ENCODE data around the gene PALB2. TPM values are rescaled to one million over a fixed set of nuclear protein-coding genes. Genes with fewer than 3 reads are reported as not detected.

PALB2 gene
- polyA plus RNA-seq, 2 of the 4 experiments (the other 2 are of a cell fraction): 13.9 to 17.4 TPM

DNA sequence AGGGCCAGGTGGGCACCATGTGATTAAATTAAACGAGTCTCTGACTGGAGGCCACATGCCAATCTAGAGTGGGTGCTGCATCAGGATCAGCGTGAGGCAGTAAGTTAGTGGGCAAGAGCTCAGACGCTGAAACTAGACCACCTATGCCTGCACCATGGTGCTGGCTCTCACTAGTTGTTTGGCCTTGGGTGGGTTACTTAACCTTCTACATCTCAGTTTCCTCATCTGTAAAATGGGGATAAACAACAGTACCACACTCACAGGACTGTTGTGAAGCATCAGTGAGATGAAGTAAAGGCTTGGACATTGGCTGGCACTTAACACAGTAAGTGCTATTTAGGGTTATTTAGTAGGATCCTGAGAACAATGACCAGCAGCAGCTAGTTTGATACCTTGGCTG, 50.9 kb downstream of the PALB2 start:
- H3K9me3 ChIP-seq: no peaks in the 10 kb centered on the region
- no peak for ATAC-seq
- POLR2A ChIA-PET: no interaction called here

DNA sequence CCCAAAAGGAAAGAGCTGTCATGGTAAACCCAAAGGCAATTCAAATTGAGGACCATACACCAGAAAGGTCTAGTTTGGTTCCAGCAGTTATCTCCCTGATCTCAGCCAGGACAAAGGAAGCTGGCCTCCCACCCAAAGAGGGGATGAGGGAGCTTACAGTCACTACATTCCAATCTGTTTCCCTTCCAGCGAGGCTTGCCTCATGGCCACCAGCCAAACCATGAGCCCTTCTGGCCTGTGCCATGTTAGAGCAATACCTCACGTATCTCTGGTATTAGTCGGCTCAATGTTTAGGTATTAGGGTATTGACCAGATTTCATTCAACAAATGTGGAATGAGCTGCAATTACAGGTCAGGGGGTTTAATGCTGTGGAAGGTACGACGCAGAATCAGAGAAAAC, 53.4 kb downstream of the PALB2 start:
- ChIA-PET CTCF (interaction anchor here (0.6 to 0.8 kb wide), 2 partner anchors 9 to 74 kb away, joined by 3 read pairs; no protein-coding TSS in a partner anchor), POLR2A (no interaction called here)
- Histone ChIP-seq H3K27ac (no peak overlapping the region), H3K9me3 (no peaks in the 10 kb centered on the region), H3K4me3 (no peak overlapping the region), H3K4me2 (no peak overlapping the region), H3K4me1 (no peaks in the 10 kb centered on the region)
- WGBS (ENCODE audit: missing lambda C conversion rate): 100% methylated on average over 5 of the region's 5 CpGs
- no peak for TF ChIP-seq BHLHE40 (IDR thresholded peaks at IDR 0.05; ENCODE audit: low read depth, low read length)
- TF ChIP-seq NR3C1 (IDR thresholded peaks at IDR 0.05): no peak
- no peak for TF ChIP-seq REST (IDR thresholded peaks at IDR 0.05)
- no peak for TF ChIP-seq RAD21 (conservative IDR thresholded peaks at IDR 0.05 in 1 of 2, IDR thresholded peaks at IDR 0.05 in 1 of 2)
- TF ChIP-seq USF2 (IDR thresholded peaks at IDR 0.05): no peak
- TF ChIP-seq CBX2 (IDR thresholded peaks at IDR 0.05; ENCODE audit: borderline replicate concordance, low read depth): no peak
- TF ChIP-seq MAFK (IDR thresholded peaks at IDR 0.05; ENCODE audit: partially characterized antibody): no peak
- TF ChIP-seq KDM5A (IDR thresholded peaks at IDR 0.05): no peak
- no peak for TF ChIP-seq FOSB (CRISPR knock-in tag; IDR thresholded peaks at IDR 0.05)
- TF ChIP-seq, protein P1, sequence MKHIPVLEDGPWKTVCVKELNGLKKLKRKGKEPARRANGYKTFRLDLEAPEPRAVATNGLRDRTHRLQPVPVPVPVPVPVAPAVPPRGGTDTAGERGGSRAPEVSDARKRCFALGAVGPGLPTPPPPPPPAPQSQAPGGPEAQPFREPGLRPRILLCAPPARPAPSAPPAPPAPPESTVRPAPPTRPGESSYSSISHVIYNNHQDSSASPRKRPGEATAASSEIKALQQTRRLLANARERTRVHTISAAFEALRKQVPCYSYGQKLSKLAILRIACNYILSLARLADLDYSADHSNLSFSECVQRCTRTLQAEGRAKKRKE (CRISPR knock-in tag; IDR thresholded peaks at IDR 0.05; ENCODE audit: low read depth): no peak
- TF ChIP-seq ZC3H11A (IDR thresholded peaks at IDR 0.05): no peak
- TF ChIP-seq, protein P2, sequence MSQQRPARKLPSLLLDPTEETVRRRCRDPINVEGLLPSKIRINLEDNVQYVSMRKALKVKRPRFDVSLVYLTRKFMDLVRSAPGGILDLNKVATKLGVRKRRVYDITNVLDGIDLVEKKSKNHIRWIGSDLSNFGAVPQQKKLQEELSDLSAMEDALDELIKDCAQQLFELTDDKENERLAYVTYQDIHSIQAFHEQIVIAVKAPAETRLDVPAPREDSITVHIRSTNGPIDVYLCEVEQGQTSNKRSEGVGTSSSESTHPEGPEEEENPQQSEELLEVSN (IDR thresholded peaks at IDR 0.05; ENCODE audit: borderline replicate concordance, low read depth): no peak
- TF ChIP-seq EP300 (IDR thresholded peaks at IDR 0.05): no peak
- no peak for TF ChIP-seq TP53 (CRISPR knock-in tag; IDR thresholded peaks at IDR 0.05)
- TF ChIP-seq HOXB13 (CRISPR knock-in tag; IDR thresholded peaks at IDR 0.05; ENCODE audit: low read depth): no peak
- no peak for TF ChIP-seq ESRRA (IDR thresholded peaks at IDR 0.05; ENCODE audit: borderline replicate concordance, low read length)
- no peak for TF ChIP-seq HDAC2 (IDR thresholded peaks at IDR 0.05)
- no peak for TF ChIP-seq FOSL2 (IDR thresholded peaks at IDR 0.05)
- TF ChIP-seq FOSL2 (CRISPR knock-in tag; IDR thresholded peaks at IDR 0.05): no peak
- no peak for TF ChIP-seq HES2 (IDR thresholded peaks at IDR 0.05)
- no peak for TF ChIP-seq TFCP2L1 (CRISPR knock-in tag; IDR thresholded peaks at IDR 0.05)
- FAIRE-seq (no peak), DNase-seq (ENCODE audit: low read depth in 1 of 2, low spot score in 1 of 2) (no peak), ATAC-seq (no peak)

More for the DNA sequence above, 50.9 kb downstream of the PALB2 start:
- CTCF ChIA-PET: interaction anchor here (0.8 to 2.6 kb wide), 3 partner anchors 10 to 926 kb away, joined by 3 to 9 read pairs (median 5); no protein-coding TSS in a partner anchor
- Histone ChIP-seq H3K27ac (no peak overlapping the region), H3K4me1 (peaks cover 11% of the 10 kb centered on the region; the same call in 2 of the 3 replicates), H3K4me3 (no peak overlapping the region), H3K4me2 (no peak overlapping the region)
- WGBS (ENCODE audit: missing lambda C conversion rate): 95% methylated on average over 3 of the region's 3 CpGs
- FAIRE-seq (no peak), DNase-seq (ENCODE audit: low read depth in 1 of 2, low spot score in 1 of 2) (no peak)
- no peak for TF ChIP-seq ZSCAN20 (CRISPR knock-in tag; IDR thresholded peaks at IDR 0.05)
- no peak for TF ChIP-seq JUN (IDR thresholded peaks at IDR 0.05)
- TF ChIP-seq REST (IDR thresholded peaks at IDR 0.05): no peak
- no peak for TF ChIP-seq MAZ (IDR thresholded peaks at IDR 0.05; ENCODE audit: borderline replicate concordance, low read depth, low read length)
- TF ChIP-seq CHD2 (IDR thresholded peaks at IDR 0.05; ENCODE audit: low read length, partially characterized antibody): no peak
- no peak for TF ChIP-seq HOXA7 (CRISPR knock-in tag; IDR thresholded peaks at IDR 0.05)
- TF ChIP-seq CBX8 (IDR thresholded peaks at IDR 0.05): no peak

All from A549 (cell line).